ENCODE results near the gene RPL13A.
A peak's percentile ranks its signal among the peaks of the same experiment; 100 is the strongest.

Gene RPL13A

GRCh38 chr19:49481020-49481683, 6.3 kb upstream of the RPL13A start:
- DNase-seq (ENCODE audit: low read depth, low spot score): no peak

- no peak for DNase-seq (ENCODE audit: low read depth, low spot score)
These were observed 1.2 kb upstream of the RPL13A start for GRCh38 chr19:49486232-49486631.

- no peak for DNase-seq (ENCODE audit: low read depth, low spot score)
These were observed 615 bp upstream of the RPL13A start for GRCh38 chr19:49486710-49487276.

GRCh38 chr19:49488046-49488862, 846 bp downstream of the RPL13A start:
- DNase-seq (ENCODE audit: low read depth, low spot score): no peak

- no peak for DNase-seq (ENCODE audit: low read depth, low spot score)
These were observed 1.6 kb downstream of the RPL13A start for GRCh38 chr19:49488863-49489537.

- DNase-seq (ENCODE audit: low read depth, low spot score): no peak
These were observed 2.3 kb downstream of the RPL13A start for GRCh38 chr19:49489601-49490167.

- DNase-seq (ENCODE audit: low read depth, low spot score): no peak
These were observed 3.0 kb downstream of the RPL13A start for GRCh38 chr19:49490287-49491029.

GRCh38 chr19:49491030-49491803, 3.8 kb downstream of the RPL13A start:
- DNase-seq (ENCODE audit: low read depth, low spot score): no peak

- no peak for DNase-seq (ENCODE audit: low read depth, low spot score)
These were observed 4.6 kb downstream of the RPL13A start for GRCh38 chr19:49491804-49492572.

GRCh38 chr19:49492573-49493405, 5.4 kb downstream of the RPL13A start:
- no peak for DNase-seq (ENCODE audit: low read depth, low spot score)

- DNase-seq (ENCODE audit: low read depth, low spot score): no peak
These were observed 9.2 kb downstream of the RPL13A start for GRCh38 chr19:49496574-49497008.

GRCh38 chr19:49497047-49497788, 9.8 kb downstream of the RPL13A start:
- no peak for DNase-seq (ENCODE audit: low read depth, low spot score)

GRCh38 chr19:49497789-49498103, 10.3 kb downstream of the RPL13A start:
- no peak for DNase-seq (ENCODE audit: low read depth, low spot score)

GRCh38 chr19:49498475-49498874, 11.1 kb downstream of the RPL13A start:
- DNase-seq (ENCODE audit: low read depth, low spot score): no peak

GRCh38 chr19:49499030-49499670, 11.7 kb downstream of the RPL13A start:
- DNase-seq (ENCODE audit: low read depth, low spot score): no peak

GRCh38 chr19:49502866-49503581, 15.6 kb downstream of the RPL13A start:
- DNase-seq (ENCODE audit: low read depth, low spot score): peak; percentile 36

- DNase-seq (ENCODE audit: low read depth, low spot score): no peak
These were observed 16.2 kb downstream of the RPL13A start for GRCh38 chr19:49503582-49503962.

Data from brain pericyte (primary cell).